ENCODE measurements around the gene SND1.
"Not testable (repeated sequence)": the region's sequence is repeated elsewhere in the genome, so short reads cannot be mapped to it uniquely, and the experiment has no call there.

SND1 gene

GRCh38 chr7:127653396-127653795 is 1.4 kb downstream of the SND1 start:
- no peak for DNase-seq

DNA sequence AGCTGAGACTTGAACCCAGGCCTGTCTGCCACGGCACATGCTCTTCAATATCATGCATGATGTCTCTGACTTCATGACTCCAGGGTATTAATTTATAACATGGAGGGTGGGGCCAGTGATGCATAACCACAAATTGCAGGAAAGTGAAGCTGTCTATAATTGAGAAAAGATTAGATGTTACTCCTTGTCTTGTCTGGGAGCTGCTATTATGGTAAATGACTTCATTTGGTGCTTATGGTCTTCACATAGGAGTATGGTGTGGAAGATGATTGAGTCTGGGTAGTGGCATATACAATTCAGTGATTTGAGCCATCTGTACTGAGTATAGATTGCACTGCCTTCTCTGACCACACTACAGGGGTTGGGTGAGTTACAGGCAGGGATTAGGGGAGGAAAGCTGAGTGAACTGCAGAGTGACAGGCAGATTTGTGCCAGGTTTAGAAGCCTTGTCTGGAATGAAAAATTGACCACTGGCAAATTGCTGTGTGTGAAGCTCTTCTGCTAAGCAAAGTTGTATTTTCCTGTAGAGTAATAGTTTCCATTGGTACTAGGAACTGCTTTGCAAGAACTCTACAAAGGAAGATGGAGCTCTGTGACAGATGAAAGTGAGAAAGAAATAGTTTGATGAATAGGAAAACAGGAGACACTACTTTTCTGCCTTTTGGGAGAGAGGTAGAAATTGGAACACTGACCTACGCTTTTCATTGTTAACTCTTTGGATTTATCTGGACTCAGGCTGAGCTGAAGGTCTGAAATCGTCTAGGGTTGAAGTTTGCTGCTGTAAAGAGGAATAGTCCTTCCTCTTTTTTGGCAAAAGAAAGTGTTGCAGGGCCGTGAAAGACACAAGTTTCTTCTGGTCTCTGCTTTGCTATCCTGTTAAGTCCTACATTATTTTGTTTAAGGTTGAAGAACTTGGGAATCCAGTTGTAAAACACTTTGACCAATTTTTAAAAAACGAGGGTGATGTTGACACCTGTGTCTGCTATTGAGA is 2.7 kb downstream of the SND1 start:
- no peak for DNase-seq

- no peak for DNase-seq
Observed at GRCh38 chr7:127655720-127656119, 3.7 kb downstream of the SND1 start.

DNA sequence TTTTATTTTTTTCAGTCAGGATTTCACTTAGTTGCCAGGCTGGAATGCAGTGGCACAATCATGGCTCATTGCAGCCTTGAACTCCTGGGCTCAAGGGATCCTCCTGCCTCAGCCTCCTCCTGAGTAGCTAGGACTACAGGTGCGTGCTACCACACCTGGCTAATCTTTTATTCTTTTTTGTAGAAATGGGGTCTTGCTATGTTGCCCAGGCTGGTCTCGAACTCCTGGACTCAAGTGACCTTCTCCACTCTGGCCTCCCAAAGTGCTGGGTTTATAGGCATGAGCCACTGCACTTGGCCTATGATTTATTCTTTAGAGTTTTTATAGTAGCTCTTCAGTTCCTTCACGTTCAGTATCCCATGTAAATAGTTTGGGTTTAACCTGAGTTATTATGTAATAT is 5.5 kb downstream of the SND1 start:
- DNase-seq = no peak

DNA sequence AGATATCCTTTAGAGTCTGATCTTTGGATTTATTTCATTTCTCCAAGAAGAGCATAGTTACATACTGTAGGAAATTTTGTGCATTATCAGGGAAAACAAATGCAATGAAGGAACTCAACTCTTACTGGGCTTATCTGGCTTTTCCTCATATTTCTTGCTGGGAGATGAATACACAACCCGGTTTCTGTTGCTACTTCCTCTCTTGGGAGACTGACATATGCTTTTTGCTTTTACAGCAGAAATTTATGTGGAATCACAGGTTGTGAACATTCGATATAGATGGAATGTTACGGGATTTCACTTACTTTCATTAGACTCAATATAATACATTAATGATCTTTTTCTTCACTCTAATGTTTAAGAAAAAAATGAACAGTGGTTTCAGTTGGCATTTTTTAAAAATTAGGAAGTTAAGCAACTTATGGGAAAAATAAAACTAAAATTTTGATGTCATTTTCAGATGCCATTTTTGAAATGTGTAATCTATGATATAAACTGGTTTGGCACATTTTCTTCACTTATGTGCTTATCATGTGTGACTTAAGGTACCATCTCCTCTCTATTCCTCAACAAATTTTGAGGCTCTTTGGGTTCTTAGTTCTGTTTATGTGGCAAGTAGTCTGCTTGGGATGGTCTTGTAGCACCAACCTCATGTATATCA is 7.1 kb downstream of the SND1 start:
- no peak for DNase-seq

- no peak for DNase-seq
Observed at GRCh38 chr7:127665922-127666321, 13.9 kb downstream of the SND1 start.

GRCh38 chr7:127666602-127667001 is 14.6 kb downstream of the SND1 start:
- DNase-seq = no peak

GRCh38 chr7:127667017-127667670 is 15.2 kb downstream of the SND1 start:
- DNase-seq = no peak

GRCh38 chr7:127667759-127668530 is 16.0 kb downstream of the SND1 start:
- DNase-seq = no peak

GRCh38 chr7:127671341-127671740 is 19.3 kb downstream of the SND1 start:
- no peak for DNase-seq

GRCh38 chr7:127673902-127674301 is 21.9 kb downstream of the SND1 start:
- DNase-seq = no peak

DNA sequence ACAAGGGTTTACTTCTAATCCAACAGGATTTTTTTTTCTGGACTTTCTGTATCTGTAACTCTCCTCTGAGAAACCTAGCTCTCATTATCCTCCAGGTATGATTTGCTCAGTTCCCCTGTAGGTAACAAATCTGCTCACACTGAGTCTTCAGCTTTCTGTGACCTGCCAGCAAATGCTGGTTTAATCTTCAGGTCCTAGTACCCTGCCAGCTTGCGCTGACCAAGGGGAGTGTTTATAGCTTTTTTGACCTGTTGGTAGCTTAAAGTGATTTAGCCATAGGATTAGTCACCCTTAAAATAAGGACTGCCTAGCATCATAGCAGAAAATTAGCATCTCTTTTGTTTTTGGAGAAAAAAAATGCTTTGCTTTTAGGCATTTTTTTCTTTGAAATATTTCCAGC is 22.4 kb downstream of the SND1 start:
- no peak for DNase-seq

GRCh38 chr7:127674923-127675322 is 22.9 kb downstream of the SND1 start:
- DNase-seq = not testable (repeated sequence)

DNA sequence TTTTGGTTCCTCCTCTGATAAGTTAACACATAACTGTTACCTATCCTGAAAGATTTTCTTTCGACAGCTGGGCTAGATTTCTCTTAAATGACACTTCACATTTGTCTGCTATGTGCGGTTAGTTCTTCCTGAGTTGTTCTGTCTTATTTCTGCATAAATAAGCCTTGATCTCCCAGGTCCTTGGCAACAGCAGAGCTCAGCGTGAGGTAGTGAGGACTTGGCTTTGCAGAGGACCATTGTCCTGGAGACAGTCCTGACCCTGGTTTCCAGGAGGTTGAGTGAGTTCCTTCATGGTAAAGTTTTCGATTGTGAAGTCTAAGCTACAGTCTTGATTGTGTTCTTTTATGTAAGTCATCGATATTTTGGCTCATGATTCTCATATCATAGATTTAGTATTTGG is 23.7 kb downstream of the SND1 start:
- no peak for DNase-seq

GRCh38 chr7:127677433-127678230 is 25.6 kb downstream of the SND1 start:
- no peak for DNase-seq

- DNase-seq = no peak
Observed at GRCh38 chr7:127678337-127678736, 26.3 kb downstream of the SND1 start.

- no peak for DNase-seq
Observed at GRCh38 chr7:127678947-127679346, 27.0 kb downstream of the SND1 start.

DNA sequence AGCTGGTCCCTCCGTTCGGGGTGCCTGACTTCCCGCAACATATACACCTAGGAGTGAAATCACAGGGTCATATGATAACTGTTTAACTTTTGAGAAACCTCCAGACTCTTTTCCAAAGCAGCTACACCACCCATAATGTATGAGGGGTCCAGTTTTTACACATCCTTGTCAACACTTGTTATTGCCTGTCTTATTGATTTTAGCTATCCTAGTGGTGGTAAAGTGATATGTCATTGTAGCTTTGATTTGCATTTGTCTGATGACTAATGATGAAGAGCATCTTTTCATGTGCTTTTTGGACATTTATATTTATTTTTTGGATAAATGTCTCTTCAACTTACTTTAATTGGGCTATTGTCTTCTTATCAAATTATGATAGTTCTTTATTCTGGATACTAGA is 29.0 kb downstream of the SND1 start:
- no peak for DNase-seq

DNA sequence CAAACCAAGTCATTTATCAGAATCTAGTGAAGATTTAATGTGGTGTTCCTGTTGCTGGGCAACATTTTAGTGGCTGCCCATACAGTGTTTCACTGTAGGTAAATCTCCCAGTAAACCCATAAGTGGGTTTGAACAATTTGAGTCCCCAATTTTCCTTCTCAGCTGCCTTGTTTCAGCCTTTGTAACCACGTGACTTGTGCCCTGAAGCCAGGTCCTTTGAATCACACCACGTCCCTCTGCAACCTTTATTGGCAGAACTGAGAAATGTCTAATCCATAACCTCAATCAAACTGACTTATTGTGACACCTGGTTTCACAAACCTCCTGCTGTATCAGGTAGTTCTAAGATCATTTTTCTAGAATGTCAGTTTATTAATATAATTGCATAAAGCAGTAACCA is 30.1 kb downstream of the SND1 start:
- DNase-seq = peak; percentile 22

DNA sequence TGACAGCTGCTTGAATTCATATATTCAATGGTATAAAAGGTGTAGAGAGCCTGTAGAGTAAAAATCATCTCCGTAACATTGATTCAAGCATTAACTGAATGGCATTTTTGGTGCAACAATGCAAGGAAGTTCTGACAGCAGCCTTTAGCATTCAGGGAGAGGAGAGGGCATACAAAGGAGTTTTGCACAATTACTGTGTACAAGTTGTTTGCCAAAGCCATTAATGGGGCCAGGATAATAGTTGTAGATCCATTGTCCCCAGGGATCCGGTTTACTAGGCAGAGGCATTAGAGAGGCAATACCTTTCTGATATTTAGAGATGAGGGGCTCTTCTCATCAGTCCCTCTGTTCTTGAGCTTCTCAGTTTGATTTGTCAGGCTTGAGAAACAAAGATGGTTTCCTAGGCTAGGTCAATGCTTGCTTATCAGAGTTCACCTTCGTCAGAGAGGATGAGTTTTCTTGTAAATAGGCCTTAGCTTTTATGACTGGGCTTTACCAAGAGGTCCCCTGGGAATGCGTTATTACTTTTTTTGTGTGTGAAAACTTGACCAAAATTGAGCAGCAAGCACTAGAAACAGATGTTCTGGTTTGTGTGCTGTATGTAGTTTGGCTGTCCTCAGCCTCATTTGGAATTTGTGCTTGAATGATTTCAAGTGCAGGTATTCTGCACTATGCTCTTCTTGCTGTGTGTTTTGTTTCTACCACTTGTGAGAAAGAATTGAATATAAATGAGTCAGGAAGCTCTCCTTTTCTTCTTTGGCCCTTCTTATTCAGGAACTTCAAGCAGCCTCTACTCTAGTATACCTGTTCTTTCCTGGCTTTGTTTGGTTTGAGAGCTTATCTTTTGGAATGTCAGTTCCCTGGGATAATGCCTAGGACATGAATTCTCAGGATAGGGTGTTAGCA is 32.0 kb downstream of the SND1 start:
- DNase-seq = peak; percentile 41

GRCh38 chr7:127689194-127689772 is 37.3 kb downstream of the SND1 start:
- DNase-seq = no peak

Data from NCI-H1105 (cell line).